T-helper 1 cell treated with Interleukin-12 subunit alpha and Interleukin-12 subunit beta and Interleukin-4 antibody, amounts not matched to agents 30 ng/mL and 1 ng/mL, for 36 hours (primary cell): ENCODE data around the gene PDLIM7. TPM values are rescaled to one million over a fixed set of nuclear protein-coding genes. Genes with fewer than 3 reads are reported as not detected.
"Not testable (repeated sequence)": the region's sequence is repeated elsewhere in the genome, so short reads cannot be mapped to it uniquely, and the experiment has no call there.

Experiments
- intact Hi-C: fragments of 100-400 bp; cut with micrococcal nuclease; formaldehyde crosslinking; loops from one replicate; pipeline ENCODE4 v1.15.1; 2024
- total RNA-seq: library from RNA; stranded (reverse); gene quantifications from 2 replicates; pipeline ENCODE4 v1.2.3, GENCODE V29; 2022

Gene PDLIM7
- total RNA-seq, 1 donor from 2014 or later: 34.8 TPM

DNA sequence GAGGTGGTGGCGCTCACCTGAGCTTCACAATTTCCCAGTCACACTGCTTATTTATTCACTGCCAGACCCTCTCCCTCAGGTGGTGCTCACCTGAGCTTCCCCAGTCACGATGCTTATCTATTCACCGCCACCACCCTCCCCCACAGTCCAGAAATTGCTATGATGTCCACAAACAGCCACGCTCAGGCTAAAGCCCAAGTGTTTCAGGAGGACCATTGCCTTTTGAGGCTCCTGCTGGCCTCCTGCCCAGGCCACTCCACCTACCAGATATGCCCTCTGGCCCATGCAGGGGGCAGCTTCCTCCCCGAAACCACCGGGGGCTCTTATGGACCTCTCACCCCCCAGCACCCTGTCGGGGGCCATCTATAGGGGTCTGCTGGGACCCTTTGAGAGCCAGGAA lies 4.6 kb downstream of the PDLIM7 start:
- intact Hi-C loops: loop anchor here (10.0 kb wide), 1 partner anchor 848 kb away; the partner anchor contains the start of gene TSPAN17

DNA sequence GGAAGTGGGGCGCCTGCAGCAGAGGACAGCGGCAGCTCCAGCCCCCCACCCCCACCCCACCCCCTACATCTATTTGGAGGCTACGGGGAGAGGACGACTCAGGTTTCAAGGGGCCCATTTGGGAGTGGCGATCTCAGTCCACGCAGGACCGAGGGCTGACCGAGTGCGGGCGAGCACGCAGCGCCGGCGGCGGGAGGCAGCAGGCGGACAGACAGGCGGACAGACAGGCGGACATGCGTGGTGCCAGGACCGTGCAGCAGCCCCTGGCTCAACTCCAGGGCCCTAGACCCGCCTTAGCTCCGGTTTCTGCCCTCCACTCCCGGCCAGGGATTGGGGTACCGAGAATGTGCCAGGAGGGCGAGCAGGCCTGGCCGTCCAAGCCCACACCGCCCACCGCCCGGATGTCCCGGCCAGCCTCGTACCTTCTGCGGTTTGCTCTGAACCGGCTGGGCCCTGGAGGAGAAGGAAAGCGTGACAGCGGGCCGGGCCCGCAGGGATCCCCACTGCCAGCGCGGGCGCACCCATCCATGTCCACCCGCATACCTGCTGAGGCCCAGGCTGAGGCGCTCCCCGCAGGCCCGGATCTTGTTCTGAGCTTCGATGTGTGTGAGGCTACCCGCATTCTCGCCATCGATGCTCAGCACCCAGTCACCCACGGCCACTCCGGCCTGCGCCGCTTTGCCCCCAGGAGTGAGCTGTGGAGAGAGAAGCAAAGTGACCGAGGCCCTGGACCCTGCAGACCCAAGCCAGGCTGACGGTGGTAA lies 5.2 kb downstream of the PDLIM7 start:
- intact Hi-C loops: loop anchor here (10.0 kb wide), 1 partner anchor 847 kb away; the partner anchor contains the start of gene TSPAN17

- intact Hi-C loops: loop anchor here (10.0 kb wide), 1 partner anchor 847 kb away; the partner anchor contains the start of gene TSPAN17
Measured at GRCh38 chr5:177491429-177491945, 5.9 kb downstream of the PDLIM7 start.

DNA sequence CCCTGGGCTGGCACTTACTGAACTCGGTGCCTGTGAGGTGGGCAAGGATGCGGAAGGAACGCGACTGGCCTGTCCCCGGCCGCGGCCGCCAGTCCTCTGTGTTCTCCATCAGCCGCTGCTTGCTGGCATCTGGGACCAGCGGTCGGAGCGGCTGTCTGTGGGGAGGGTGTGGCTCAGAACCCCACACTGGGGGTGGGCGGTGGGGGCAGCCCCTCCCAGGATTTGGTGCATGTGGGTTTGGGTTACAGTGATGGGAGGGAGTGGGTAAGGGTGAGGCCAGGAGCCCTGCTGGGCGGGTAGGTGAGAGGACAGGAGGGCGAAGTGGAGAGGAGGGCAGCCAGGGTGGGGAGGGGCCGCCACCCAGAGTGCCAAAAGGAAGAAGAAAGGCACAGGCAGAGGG lies 6.4 kb downstream of the PDLIM7 start:
- intact Hi-C loops: loop anchor here (10.0 kb wide), 1 partner anchor 846 kb away; the partner anchor contains the start of gene TSPAN17

GRCh38 chr5:177490311-177490991 lies 7.0 kb downstream of the PDLIM7 start:
- intact Hi-C loops: loop anchor here (10.0 kb wide), 1 partner anchor 846 kb away; the partner anchor contains the start of gene TSPAN17

GRCh38 chr5:177489119-177489716 lies 8.2 kb downstream of the PDLIM7 start:
- intact Hi-C loops: no loop called here

DNA sequence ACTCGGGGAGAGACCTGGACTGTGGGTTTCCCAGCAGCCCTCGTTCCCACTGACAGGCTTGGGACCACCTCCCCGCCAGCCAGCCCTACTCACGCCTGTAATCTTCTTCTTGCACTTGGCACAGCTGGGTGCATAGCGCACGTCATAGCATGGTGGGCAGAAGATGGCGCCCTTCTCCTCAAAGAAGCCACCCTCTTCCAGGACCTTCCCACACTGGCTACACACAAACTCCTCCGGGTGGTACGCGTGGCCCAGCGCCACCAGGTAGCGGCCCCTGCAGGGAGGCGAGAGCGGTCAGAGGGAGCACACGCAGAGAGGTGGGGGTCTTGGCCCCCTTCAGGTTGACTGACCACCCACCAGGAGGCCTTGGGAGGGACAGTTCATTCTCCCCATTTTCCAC lies 9.4 kb downstream of the PDLIM7 start:
- intact Hi-C loops: no loop called here

GRCh38 chr5:177487144-177487543 lies 10.3 kb downstream of the PDLIM7 start:
- intact Hi-C loops: no loop called here

GRCh38 chr5:177486256-177486655 lies 11.1 kb downstream of the PDLIM7 start:
- intact Hi-C loops: no loop called here

GRCh38 chr5:177485753-177486152 lies 11.7 kb downstream of the PDLIM7 start:
- intact Hi-C loops: not testable (repeated sequence)

- intact Hi-C loops: no loop called here
Measured at GRCh38 chr5:177484902-177485549, 12.4 kb downstream of the PDLIM7 start.

- intact Hi-C loops: no loop called here
Measured at GRCh38 chr5:177483994-177484901, 13.2 kb downstream of the PDLIM7 start.

DNA sequence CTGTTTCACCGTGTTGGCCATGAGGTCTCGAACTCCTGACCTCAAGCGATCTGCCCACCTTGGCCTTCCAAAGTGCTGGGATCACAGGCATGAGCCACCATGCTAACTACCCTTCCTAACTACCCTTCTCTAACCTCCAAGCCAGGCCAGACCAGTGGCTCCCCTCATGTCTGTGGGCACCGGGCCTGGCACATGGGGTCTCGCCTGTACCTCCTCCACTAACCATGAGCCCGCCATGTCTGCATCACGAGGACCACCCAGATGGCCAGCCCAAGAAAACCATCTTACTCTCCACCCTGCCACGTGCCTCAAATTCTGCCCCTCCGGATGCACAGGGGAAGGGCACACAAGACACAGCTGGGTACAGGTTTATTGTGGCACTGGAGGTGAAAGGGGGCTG lies 14.4 kb downstream of the PDLIM7 start:
- intact Hi-C loops: no loop called here

DNA sequence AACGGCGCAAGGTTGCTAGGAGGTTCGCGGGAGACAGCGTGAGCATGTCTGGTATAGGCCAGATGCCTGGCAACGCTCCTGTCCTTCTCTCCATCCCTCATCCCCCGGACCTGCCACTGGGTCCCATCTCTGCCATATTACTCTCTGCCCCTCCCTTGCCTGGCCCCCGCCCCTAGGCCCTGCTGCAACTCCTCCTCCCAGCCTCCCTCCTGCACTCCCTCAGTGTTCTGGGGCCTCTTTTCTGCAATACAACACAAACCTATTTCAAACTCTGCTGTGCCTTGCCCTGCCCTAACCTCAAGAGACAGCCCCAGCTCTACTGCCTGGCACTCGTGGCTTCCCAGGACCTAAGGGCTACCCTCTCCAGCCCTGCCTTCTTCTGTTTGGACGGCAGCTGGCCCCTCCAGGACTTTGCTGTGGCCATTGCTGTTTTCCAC lies 15.0 kb downstream of the PDLIM7 start:
- intact Hi-C loops: no loop called here

GRCh38 chr5:177479774-177480173 lies 17.6 kb downstream of the PDLIM7 start:
- intact Hi-C loops: loop anchor here (2.0 kb wide), 1 partner anchor 17 kb away; the partner anchor contains the start of gene PDLIM7

DNA sequence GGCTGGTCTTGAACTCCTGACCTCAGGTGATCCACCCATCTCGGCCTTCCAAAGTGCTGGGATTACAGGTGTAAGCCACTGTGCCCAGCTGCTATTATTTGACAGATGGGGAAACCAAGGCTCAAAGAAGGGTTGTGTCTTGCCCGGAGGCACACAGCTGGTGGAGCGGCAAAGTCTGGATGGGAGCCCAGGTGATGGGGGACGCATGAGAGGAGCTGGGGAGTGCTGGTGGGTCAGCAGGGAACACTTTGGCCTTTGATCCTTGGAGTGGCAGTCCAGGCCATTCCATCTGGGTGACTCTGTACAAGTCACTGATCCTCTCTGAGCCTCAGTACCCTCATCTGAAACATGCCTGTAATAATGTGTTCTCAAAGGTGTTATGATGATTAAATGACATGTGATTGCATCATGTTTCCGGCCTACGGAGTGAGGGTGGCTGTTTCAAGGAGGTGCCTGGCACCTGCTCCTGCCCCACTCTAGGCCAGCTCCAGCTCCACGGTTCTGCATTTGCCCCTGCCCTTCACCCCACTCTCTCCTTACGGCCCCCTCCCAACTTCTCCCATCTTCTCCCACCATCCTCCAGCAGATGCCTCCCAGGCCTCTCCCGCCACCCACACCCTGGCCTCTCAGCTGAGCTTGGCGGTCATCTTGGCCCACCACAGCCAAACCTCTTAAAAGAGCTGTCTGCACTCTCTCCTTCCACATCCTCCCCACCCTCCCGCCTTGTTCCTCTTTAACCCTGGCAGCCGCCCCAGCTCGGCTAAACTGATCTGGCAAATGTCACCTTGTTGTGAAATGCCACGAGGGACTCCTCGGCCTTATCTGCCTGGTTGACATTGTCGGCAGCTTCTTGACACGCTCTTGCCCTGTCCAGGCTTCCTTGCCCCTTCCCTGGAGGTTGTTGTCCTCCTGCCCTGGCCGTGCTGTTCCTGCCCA lies 18.4 kb downstream of the PDLIM7 start:
- intact Hi-C loops: loop anchor here (2.0 kb wide), 1 partner anchor 18 kb away; the partner anchor contains the start of gene PDLIM7

GRCh38 chr5:177477701-177478477 lies 19.5 kb downstream of the PDLIM7 start:
- intact Hi-C loops: loop anchor here (2.0 kb wide), 1 partner anchor 19 kb away; the partner anchor contains the start of gene PDLIM7
